NB4 (cell line): Measurements from ENCODE around the gene PKP1.

Experiments
- DNase-seq: peaks from one replicate; pipeline ENCODE4 v3.0.0; 2010; ENCODE audit warnings: low read depth
- H3K4me3 ChIP-seq: one replicate; pipeline ENCODE4 v1.5.1; 2011; ENCODE audit warnings: mild to moderate bottlenecking, low read depth, low read length, moderate library complexity
- MYC ChIP-seq: IDR thresholded peaks from 2 replicates; pipeline ENCODE4 v1.6.1; 2011; ENCODE audit warnings: low read depth, low read length
- POLR2A ChIP-seq: IDR thresholded peaks from 2 replicates; pipeline ENCODE4 v1.6.1; 2011; ENCODE audit warnings: mild to moderate bottlenecking; ENCODE audit not compliant: insufficient read length; ENCODE audit errors: extremely low read depth
- TF ChIP-seq, protein P1 (sequence below): IDR thresholded peaks from 2 replicates; pipeline ENCODE4 v1.6.1; 2011; ENCODE audit warnings: low read depth, low read length
- TF ChIP-seq, protein P2 (sequence below): IDR thresholded peaks from one replicate; pipeline ENCODE4 v1.5.1; 2012; ENCODE audit warnings: low read depth, low read length

The PKP1 gene

DNA sequence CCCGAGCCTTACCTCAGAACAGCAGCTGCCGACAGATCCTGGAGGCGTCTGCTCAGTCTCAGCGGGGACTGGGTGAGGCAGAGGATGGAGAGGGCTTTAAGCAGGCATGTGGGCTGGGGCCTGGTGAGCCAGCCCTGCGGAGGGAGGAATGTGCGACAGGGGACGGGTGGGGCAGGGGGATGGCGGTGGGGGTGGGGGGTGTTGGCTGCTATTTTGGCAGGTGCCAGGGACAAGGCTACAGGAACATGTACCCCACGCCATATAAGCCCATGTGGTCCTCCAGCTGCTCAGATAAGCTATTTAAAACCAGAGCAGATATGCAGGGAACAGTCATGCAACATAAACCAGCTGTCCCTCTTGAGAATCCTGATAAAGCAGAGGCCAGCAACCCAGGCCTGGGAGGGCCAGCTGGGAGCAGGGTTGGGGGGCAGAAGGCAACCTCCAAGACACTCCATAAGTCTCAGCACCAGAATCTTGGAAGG, 94.3 kb downstream of the PKP1 start, which contains the start of gene TNNT2:
TSS of gene TNNT2 (minus strand) at position 70 of the 482 bp plus-strand sequence. CDS start 4,426 bp downstream, outside the sequence.
- TF ChIP-seq, protein P1, sequence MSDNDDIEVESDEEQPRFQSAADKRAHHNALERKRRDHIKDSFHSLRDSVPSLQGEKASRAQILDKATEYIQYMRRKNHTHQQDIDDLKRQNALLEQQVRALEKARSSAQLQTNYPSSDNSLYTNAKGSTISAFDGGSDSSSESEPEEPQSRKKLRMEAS: no peak
- TF ChIP-seq MYC (no peak), POLR2A (no peak)
- TF ChIP-seq, protein P2, sequence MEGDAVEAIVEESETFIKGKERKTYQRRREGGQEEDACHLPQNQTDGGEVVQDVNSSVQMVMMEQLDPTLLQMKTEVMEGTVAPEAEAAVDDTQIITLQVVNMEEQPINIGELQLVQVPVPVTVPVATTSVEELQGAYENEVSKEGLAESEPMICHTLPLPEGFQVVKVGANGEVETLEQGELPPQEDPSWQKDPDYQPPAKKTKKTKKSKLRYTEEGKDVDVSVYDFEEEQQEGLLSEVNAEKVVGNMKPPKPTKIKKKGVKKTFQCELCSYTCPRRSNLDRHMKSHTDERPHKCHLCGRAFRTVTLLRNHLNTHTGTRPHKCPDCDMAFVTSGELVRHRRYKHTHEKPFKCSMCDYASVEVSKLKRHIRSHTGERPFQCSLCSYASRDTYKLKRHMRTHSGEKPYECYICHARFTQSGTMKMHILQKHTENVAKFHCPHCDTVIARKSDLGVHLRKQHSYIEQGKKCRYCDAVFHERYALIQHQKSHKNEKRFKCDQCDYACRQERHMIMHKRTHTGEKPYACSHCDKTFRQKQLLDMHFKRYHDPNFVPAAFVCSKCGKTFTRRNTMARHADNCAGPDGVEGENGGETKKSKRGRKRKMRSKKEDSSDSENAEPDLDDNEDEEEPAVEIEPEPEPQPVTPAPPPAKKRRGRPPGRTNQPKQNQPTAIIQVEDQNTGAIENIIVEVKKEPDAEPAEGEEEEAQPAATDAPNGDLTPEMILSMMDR: no peak
- H3K4me3 ChIP-seq: no peak within 1 kb of the TSS
- DNase-seq: no peak

DNA sequence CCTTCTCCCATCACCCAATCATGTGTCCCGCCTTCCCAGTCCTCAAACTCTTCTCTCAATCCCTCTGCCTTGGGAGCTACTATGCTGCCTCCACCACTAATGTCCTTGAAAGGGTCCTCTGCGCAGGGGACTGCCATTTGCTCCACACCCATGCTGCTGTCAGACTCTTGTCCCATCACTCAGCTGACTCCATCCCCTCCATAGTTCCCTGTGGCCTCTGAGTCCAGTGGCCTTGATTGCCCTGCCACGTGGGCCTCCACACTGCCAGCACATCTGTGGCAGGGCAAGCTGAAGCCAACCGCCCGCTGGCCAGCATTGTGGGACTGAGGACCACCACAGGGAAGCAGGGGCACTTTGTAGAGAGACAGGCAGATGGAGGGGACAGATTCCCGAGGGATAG, 95.5 kb downstream of the PKP1 start:
- TF ChIP-seq, protein P1: no peak
- TF ChIP-seq, protein P2: no peak
- TF ChIP-seq MYC (no peak), POLR2A (no peak)
- no peak for DNase-seq
- H3K4me3 ChIP-seq: no peak overlapping the region

DNA sequence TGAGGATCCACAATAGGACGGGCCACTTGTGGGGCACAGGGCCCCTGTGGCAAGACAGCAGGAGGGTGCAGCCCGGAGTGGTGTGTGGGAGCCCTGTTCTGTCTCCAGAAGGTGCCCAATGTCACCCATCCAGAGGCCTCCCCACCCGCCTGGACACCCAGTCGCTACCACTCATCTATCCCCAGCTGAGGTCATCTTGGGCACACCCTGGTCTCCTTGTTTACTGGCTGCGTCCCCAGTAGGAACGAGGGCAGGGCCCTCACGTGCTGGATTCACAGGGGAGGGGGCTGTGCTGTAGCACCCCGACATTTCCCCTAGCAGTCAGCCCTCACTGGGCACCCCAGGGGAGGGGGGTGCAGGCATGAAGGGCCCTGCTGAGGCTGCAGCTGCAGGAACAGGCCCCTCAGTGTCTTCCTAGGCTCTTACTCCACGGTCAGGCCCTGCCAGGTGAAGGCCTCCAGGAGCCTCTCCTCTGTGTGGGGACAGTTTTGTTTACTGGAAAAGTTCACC, 96.5 kb downstream of the PKP1 start:
- H3K4me3 ChIP-seq: no peak overlapping the region
- no peak for DNase-seq
- TF ChIP-seq POLR2A: no peak
- no peak for TF ChIP-seq MYC
- TF ChIP-seq, protein P1: no peak
- TF ChIP-seq, protein P2: no peak

DNA sequence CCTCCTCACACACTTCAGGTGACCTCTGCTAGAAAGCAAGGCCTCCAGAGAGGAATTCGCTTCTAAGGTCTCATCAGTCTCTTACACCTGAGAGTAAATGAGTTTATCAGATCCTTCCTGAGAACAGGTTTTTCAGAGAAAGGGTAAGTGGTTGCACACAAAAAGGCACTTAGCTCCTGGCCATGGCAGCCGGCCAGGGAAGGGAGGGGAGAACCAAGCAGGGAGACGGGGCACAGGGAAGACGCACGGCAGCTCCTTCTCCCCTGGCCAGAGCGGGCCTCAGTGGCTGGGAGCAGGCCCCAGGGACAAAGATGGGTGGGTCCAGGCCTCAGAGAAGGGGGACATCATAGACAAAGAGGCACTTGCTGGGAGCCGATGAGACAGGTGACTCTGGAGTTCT, 97.8 kb downstream of the PKP1 start:
- no peak for TF ChIP-seq POLR2A
- TF ChIP-seq, protein P1: no peak
- no peak for TF ChIP-seq MYC
- TF ChIP-seq, protein P2: no peak
- no peak for DNase-seq
- no peak overlapping the region for H3K4me3 ChIP-seq
